GM19025 (cell line): ENCODE results near the gene DDI2.
"Not testable (repeated sequence)": the region's sequence is repeated elsewhere in the genome, so short reads cannot be mapped to it uniquely, and the experiment has no call there.

Source experiments
- ATAC-seq: cut with Tn5 transposase; IDR thresholded peaks from one replicate; pipeline ENCODE4 v1.9.1; 2021; ENCODE audit warnings: mild to moderate bottlenecking, low read depth, moderate library complexity; ENCODE audit not compliant: unreplicated experiment

Gene DDI2

DNA sequence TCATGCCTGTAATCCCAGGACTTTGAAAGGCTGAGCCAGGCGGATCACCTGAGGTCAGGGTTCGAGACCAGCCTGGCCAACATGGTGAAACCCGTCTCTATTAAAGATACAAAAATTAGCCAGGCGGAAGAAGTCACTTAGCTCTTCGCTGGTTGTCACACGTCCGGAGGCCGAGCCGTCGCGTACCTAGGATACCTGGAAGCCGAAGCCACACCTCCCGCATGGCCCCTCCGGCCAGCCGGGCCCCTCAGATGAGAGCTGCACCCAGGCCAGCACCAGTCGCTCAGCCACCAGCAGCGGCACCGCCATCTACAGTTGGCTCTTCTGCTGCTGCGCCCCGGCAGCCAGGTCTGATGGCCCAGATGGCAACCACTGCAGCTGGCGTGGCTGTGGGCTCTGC, 12.9 kb upstream of the DDI2 start:
- ATAC-seq: not testable (repeated sequence)

DNA sequence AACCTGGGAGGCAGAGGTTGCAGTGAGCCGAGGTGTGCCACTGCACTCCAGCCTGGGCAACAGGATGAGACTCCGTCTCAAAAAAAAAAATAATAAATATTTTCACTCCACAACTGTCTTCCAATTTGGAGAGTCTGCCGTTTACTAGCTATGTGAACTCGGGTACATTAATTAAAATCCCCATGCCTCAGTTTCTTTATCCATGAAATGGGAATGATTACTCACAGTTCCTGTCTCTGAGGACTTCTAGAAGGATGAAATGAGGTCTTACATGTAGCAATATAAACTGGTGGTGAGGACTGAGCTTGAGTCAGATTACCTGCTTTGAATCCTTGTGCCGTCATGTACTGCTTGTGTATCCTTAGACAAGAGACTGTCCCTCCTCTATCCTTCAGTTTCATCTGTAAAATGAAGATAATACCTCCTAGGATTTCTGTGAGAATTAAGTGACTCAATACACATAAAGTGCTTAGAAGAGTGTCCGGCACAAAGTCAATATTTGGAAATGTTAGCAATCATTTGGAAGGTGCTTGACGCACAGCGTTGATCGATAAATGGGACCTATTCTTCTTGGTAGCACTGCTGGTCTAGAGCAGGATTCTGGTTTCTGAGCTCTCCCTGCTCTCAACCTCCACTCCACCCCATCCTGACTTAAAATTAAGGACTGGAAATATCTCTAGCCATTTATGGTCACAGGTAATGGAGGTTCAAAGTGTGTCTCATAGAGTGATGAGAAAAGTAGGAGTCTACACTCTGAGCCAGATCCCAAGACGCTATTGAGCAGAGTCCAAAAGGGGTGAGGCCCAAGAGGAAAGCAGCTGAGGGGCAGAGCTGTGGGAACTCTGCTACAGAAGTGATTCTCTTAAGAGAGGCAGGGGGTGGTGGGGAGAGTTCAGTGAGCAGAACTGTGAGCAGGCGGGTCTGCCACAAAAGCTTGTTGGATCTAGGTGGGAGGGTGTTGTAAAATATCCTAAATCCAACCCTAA, 11.6 kb upstream of the DDI2 start:
- no peak for ATAC-seq

GRCh38 chr1:15609631-15610030, 7.6 kb upstream of the DDI2 start:
- ATAC-seq: no peak

DNA sequence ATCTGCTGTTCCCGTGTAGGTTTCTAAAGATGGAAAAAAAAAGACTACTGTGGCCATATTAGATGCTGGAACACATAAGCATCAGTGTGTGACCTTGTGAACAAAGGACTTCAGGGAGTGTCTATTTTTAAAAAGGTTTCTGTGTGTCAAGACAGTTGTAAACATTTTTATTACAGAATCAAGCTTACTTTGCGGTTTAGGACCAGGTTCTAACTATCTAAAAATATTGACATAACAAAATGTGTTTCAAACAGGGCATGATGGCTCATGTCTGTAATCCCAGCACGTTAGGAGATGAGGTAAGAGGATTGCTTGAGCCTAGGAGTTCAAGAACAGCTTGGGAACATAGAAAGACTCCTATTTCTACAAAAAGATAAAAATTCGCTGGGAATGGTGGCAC, 7.1 kb upstream of the DDI2 start:
- no peak for ATAC-seq

GRCh38 chr1:15616373-15617172, 685 bp upstream of the DDI2 start:
- no peak for ATAC-seq

DNA sequence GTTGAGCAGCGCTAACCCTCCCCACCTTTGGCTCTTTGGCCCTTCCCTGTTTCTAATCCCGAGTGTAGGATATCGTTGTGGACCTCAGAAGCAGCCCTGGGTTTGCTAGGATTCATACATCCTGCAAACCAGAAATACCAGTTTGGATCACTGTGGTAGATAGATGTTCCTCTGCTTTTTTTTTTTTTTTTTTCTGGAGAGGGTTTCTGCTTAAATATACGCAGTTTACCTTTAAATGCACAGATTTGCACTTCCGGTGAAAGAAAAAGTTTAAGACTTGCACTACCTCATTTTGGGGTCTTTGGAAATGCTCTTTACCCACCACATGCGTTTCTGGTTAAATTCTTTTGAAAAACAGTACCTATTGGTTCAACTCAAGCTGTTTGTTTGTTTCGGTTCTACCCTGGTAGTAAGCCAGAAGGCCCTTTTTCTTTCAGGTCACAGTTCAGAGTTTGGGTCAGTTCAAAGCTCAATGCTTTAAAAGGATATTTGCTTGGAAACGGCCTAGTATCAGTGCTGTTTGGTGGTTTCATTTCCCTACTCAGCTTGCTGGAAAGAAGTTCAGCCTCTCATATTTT, 908 bp downstream of the DDI2 start:
- ATAC-seq: peak; percentile 23

DNA sequence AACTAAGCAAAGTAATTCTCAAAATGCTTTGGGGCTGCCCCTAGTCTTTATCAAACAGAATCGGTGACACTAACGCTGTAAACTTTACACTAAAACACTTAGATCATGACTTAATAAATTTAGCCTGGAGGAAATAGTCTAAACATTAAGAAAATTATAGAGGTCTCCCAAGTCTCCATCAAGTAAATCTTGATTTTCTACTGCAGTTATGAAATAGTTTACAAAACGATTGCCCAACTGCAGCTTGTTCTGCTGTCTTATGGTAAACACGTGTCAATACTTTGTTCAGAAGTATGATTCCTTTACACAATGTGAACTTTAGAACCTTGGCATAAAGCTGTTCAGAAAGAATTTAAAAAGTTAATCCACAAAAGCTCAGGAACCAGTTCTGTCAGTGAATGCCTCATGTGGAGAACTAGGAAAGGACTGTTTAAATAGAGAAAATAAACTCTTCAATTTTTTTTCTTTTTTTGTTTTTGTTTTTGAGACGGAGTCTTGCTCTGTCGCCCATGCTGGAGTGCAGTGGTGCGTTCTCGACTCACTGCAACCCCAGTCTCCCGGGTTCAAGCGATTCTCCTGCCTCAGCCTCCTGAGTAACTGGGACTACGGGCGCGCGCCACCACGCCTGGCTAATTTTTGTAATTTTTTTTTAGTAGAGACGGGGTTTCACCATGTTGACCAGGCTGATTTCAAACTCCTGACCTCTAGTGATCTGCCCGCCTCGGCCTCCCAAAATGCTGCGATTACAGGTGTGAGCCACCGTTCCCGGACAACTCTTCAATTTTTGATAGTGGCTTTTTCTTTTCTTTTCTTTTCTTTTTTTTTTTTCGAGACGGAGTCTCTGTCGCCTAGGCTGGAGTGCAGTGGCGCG, 1.6 kb downstream of the DDI2 start:
- ATAC-seq: no peak

GRCh38 chr1:15620155-15620545, 2.9 kb downstream of the DDI2 start:
- ATAC-seq: no peak

DNA sequence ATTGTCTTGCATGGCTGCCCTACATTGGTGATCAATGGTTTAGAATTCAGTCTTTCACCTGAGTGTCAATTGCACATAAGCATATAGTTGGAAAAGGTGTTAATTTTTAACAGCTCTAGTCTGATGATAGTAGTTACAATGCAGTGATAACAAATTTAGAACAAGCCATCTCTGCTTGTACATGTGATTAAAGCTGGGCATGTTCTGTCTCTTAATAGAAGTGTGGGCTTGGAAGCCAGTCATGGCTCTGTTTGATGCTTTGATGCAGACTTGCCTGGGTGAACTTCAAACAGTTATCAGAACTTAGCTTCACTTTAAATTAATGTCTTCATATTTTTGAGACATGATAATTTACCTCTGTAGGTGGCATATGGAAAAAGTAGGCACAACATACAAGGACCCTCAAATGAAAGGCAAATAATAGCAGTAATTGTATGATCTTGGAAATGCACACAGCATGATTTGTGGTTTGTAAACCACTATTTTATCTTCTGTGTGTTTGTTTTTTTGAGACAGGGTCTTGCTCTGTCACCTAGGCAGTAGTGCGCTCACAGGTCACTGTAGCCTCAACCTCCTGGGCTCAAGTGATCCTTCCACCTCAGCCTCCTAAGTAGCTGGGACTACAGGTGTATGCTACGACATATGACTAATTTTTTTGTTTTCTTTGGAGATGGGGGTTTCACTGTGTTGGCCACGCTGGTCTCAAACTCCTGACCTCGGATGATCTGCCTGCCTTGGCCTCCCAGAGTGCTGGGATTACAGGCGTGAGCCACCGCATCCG, 3.8 kb downstream of the DDI2 start:
- no peak for ATAC-seq

GRCh38 chr1:15621975-15622374, 4.7 kb downstream of the DDI2 start:
- no peak for ATAC-seq

DNA sequence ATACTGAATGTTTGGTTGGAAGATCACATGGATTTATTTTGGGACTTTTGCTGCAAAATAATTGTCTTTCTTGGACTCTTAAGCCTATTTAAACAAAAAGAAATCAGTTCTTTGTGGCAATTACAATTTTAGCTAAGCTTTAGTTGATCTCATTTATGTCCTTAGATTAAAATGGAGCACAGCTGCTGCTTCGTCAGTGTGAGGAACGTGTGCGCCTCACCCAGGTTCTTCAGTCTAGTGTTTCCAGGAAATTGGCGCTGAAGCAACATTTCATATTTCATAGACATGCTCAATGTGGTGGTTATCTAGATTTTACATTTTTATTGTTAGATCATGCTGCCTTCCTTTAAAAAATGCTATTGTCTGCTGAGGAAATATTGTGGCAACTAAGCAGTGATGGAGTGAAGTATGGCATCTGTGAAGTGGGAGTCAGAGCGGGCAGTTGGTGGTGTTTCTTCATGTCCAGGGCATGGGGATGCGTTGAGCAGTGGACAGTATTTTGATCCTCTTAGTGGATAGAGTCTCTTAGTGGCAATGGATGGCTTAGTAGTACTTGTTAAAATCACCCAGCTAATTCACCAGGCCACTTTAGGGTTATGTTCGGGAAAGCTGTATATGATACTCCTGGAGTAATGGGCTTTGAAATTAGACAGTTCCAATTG, 5.6 kb downstream of the DDI2 start:
- ATAC-seq: no peak

DNA sequence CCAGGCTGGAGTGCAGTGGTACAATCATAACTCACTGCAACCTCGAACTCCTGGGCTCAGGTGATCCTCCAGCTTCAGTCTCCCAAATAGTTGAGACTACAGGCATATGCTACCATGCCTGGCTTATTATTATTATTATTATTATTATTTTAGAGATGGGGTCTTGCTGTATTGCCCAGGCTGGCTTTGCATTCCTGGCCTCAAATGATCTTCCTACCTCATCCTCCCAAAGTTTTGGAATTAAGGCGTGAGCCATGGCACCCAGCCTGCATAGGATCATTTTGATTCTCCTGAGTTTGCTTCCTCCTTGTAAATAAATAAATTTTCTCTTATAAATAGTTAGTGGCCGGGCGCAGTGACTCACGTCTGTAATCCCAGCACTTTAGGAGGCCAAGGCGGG, 6.2 kb downstream of the DDI2 start:
- no peak for ATAC-seq

- no peak for ATAC-seq
Measured at GRCh38 chr1:15624133-15624714, 7.0 kb downstream of the DDI2 start.

DNA sequence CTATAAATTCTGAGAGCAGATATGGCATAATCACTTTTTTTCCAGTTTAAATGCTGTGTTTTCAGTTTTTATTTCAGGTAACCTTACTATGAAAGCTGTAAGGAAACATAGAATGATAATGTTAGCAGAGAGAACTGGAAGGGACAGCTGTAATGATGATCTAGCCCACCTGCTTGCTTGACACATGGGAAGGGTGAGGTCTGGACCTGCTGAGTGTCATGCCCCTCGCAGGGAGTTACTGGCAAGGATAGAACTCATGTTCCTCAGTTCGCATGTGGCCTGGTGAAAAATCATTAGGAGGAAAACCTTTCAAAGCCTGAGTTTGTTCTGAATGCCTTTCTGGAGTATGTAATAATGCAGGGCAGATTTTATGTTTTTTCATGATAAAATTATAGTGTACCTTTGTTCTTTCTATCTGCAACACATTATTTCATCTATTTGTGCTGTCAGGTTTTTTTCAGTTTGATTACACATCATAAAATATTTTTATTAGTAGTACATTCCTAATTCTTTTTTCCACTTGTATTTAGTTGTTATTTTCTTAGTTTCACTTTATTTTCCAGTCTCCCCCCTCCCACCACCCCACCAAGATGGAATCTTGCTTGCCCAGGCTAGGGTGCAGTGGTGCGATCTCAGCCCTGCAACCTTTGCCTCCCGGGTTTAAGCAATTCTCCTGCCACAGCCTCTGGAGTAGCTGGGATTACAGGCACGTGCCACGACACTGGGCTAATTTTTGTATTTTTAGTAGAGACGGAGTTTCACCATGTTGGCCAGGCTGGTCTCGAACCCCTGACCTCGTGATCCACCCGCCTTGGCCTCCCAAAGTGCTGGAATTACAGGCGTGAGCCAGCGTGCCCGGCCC, 8.0 kb downstream of the DDI2 start:
- no peak for ATAC-seq

- ATAC-seq: no peak
Measured at GRCh38 chr1:15626269-15626950, 9.2 kb downstream of the DDI2 start.

GRCh38 chr1:15627343-15627988, 10.2 kb downstream of the DDI2 start:
- peak; percentile 94 for ATAC-seq

GRCh38 chr1:15628003-15628402, 10.7 kb downstream of the DDI2 start:
- ATAC-seq: peak; percentile 28
